NCI-H82 (cell line): ENCODE data around the gene PRF1.
"Not testable (repeated sequence)": the region's sequence is repeated elsewhere in the genome, so short reads cannot be mapped to it uniquely, and the experiment has no call there.

Experiments used
- DNase-seq: peaks from one replicate; lab custom pipeline; 2025; lab: John Stamatoyannopoulos, UW

Gene PRF1

DNA sequence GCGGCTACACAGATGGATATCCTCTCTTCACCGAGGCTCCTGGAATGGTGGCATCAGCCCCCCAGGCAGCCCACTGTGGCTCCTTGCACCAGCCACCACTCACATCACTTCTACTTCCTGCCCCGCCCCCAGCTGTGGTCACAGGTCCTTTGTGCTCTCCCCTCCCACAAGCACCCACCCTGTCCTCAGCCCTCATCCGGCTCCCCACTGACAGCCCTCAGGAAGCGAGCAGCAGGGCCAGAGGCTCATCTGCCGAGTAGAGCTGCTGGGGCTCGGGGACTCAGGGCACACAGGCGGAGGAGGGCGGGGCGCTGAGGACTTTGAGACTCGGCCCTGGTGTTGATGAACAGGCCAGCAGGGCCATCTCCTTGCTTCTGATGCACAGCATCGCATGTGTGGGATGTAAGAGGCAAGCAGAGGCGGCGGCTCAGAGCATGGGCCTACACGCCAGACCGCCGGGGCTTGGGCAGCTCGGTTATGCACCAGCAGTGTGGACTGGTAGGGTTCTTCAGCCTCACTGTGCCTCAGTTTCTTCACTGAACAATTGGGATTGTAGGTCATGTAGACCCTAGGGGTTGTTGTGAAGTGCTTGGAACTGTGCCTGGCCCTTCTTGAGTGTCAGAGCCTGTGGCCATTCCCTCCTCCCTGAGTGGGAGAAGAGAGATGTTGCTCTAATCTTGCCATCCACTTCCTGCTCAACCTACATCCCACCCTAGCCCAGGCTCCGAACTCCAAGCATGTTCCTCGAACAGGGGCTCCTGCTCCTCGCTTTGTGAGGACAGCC lies at the start of gene PRF1:
TSS of gene PRF1 (minus strand) at position 77 of the 784 bp plus-strand sequence. CDS start 1,839 bp downstream, outside the sequence.
- DNase-seq = no peak

DNA sequence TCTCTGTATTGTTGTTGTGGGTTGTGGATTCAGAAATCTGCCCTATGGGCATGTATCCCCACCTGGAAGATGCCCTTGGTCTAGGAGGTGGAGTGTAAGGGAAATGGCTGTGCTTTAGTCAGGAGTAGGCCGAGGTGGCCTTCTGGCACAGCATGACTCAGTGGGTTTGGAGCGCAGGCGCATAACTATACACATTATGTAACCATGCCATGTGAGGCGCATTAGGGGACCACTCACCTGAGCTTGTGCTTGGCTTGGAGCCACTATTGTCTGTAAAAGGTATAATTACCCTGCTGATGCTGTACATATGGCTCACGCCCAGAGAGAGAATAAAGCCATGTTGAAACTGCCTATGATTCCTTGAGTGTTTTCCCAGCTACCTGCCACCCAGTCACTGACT lies 49.1 kb upstream of the PRF1 start:
- peak; percentile 23 for DNase-seq

DNA sequence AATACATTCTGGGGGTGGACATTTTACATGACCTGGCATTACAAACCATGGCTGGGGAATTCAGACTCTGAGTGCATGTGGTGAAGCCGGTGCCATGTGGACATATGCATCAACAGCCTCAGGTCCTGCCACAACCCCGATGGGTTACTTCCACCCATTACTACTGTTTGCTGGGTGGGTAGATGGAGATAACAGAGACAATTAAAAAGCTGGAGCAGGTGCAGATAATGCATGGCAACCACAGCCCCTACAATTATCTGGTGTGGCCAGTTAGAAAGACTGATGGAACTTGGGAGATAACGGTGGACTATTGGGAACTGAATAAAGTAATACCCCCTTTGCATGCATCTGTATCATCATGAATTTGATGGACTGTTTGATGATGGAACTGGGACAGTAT lies 48.2 kb upstream of the PRF1 start:
- DNase-seq = no peak

DNA sequence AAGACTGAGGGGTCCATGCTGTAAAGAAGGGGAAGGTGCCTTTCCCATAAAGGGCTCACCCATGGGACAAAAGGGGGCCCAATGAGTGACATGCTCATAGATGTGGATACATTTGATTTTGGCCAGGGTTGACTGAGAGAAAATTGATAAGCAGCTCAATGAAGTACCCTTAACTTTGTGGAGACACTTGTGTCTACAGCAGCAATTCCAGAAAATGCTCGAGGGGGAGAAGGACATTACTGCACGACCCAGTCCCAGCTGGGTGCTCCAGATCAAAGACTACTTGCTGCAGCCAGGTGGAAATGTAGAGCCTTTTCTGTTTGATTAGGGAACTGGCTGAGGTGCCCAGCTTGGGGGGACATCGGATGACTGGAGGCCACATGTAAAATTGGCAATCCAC lies 47.6 kb upstream of the PRF1 start:
- DNase-seq = no peak

DNA sequence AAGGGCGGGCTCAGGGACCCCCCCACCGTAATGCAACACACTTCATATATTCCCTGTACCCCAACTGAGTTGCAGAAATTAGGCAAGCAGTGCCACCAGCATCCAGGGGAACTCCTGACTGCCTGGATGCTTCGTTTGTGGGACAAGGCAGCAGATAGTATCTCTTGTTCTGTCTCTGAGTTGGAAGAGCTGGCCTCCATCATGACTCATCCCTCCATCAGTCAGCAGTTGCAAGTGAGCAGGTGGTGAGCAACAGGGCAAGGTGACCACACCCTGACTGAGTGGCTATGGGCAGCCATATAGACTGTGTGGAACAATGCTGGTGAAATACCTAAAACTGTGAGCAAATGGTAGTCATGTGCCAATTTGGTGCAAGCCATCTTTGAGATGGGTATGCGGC lies 47.0 kb upstream of the PRF1 start:
- no peak for DNase-seq

DNA sequence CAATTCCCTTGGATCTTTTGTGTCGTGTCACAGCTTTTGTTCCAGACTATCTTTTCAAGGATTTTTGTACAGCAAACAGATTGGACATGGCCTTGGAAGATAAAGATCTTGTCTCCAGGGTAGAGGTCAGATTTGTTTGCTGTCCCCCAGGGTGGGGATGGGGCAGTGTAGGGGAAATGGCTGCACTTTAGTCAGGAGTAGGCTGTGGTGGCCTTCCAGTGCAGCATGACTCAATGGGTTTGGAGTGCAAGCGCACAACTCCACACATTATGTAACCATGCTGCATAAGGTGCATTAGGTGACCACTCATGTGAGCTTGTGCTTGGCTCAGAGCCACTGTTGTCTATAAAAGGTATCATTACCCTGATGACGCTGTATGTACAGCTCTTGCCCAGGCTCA lies 45.9 kb upstream of the PRF1 start:
- DNase-seq = peak; percentile 20

DNA sequence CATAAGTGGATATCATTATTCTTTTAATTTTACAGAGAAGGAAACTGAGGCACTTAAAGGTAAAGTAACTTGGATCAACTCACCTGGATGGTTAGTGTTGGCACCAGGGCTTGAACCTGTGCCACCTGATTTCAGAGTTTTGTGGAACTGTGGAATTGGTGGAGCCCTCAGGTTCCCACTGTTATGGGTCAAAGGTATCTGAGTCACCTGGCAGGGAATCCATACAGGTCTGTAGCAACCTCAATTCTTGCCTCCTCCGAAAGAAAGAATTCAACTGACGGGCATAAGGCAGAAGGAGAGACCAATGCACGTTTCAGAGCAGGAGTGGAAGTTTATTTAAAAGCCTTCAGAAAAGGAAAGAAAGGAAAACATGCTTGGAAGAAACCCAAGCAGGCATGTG lies 44.5 kb upstream of the PRF1 start:
- DNase-seq = no peak

DNA sequence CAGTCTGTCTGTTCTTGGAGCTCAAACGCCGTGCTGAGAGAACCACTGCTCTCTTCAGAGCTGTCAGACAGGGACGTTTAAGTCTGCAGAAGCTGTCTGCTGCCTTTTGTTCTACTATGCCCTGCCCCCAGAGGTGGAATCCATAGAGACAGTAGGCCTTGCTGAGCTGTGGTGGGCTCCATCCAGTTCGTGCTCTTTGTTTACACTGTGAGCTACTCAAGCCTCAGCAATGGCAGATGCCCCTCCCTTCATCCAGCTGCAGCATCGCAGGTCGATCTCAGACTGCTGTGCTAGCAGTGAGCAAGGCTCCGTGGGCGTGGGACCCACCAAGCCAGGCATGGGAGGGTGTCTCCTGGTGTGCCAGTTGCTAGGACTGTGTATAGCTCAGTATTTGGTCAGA lies 42.4 kb upstream of the PRF1 start:
- not testable (repeated sequence) for DNase-seq

DNA sequence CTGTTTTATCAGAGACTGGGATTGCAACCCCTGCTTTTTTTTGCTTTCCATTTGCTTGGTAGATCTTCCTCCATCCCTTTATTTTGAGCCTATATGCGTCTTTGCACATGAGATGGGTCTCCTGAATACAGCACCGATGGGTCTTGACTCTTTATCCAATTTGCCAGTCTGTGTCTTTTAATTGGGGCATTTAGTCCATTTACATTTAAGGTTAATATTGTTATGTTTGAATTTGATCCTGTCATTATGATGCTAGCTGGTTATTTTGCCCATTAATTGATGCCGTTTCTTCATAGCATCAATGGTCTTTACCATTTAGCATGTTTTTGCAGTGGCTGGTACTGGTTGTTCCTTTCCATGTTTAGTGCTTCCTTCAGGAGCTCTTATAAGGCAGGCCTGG lies 40.7 kb upstream of the PRF1 start:
- not testable (repeated sequence) for DNase-seq

DNA sequence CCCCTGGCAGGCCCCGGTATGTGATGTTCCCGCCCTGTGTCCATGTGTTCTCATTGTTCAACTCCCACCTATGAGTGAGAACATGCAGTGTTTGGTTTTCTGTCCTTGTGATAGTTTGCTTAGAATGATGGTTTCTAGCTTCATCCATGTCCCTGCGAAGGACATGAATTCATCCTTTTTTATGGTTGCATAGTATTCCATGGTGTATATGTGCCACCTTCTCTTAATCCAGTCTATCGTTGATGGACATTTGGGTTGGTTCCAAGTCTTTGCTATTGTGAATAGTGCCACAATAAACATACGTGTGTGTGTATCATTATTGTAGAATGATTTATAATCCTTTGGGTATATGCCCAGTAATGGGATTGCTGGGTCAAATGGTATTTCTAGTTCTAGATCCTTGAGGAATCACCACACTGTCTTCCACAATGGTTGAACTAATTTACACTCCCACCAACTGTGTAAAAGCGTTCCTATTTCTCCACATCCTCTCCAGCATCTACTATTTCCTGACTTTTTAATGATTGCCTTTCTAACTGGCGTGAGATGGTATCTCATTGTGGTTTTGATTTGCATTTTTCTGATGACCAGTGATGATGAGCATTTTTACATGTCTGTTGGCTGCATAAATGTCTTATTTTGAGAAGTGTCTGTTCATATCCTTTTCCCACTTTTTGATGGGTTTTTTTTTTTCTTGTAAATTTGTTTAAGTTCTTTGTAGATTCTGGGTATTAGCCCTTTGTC lies 37.3 kb upstream of the PRF1 start:
- not testable (repeated sequence) for DNase-seq

DNA sequence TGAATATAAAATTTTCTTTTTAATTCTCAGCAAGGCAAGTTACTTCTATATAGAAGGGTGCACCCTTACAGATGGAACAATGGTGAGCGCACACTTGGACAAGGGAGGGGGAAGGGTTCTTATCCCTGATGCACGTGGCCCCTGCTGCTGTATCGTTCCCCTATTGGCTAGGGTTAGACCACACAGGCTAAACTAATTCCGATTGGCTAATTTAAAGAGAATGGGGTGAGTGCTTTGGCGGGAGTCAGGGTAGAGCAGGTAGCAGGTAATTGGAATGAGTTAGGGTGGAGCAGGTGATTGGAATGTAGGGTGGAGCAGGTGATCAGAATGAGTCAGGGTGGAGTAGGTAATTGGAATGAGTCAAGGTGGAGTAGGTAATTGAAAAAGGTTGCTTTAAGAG lies 32.0 kb upstream of the PRF1 start:
- not testable (repeated sequence) for DNase-seq

DNA sequence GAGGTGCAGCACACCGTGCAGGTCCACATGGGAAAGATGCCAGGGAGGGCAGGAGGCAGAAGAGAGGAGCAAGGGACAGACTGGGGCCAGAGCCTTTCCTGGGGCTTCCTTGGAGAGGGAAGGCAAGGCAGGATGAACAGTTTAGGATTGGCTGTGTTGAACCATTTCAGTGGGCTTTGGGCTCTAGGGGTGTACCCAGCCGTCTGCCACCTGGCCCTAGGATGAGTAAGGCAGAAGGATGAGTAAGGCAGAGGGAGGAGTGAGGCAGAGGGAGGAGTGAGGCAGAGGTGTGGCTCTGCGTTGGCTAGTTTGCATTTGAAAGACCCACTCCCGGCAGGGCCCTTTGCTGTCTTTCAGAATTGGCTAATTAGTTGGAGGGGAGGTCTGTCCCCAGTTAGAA lies 31.5 kb upstream of the PRF1 start:
- DNase-seq = no peak

DNA sequence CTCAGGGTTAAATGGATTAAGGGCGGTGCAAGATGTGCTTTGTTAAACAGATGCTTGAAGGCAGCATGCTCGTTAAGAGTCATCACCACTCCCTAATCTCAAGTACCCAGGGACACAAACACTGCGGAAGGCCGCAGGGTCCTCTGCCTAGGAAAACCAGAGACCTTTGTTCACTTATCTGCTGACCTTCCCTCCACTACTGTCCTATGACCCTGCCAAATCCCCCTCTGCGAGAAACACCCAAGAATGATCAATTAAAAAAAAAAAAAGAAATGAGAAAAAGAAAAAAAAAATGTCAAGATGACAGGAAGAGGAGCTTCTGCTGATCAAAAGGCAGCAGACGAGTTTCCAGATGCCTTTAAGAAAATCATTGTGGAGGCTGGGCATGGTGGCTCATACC lies 29.2 kb upstream of the PRF1 start:
- DNase-seq = not testable (repeated sequence)

DNA sequence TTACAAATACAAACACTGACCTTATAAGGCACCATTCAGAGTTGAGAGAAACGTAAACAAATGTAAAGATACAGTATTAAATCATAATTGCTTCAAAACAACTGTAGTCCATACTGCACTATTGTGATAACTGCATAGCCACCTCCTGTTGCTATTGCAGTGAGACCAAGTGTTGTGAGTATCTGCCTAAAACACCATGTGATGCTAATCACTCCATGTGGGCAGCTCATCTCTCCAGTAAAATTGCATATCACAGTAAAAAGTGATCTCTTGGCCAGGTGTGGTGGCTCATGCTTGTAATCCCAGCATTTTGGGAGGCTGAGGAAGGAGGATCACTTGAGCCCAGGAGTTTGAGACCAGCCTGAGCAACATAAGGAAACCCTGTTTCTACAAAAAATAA lies 26.8 kb upstream of the PRF1 start:
- DNase-seq = no peak

DNA sequence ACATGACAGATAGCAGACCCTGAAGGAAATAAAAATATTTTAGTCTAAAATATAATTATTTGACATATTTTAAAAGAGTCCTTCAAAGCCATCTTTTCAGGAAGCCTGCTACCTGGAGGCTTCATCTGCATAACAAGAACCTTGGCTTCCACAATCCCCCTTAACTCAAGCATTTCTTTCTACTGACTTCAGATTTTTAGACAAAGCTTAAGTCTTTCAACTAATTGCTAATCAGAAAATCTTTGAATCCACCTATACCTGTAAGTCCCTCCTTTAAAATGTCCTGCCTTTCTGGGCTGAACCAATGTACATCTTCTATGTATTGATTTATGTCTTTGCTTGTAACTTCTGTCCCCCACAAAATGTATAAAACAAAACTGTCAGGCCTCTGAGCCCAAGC lies 23.5 kb upstream of the PRF1 start:
- DNase-seq = no peak

DNA sequence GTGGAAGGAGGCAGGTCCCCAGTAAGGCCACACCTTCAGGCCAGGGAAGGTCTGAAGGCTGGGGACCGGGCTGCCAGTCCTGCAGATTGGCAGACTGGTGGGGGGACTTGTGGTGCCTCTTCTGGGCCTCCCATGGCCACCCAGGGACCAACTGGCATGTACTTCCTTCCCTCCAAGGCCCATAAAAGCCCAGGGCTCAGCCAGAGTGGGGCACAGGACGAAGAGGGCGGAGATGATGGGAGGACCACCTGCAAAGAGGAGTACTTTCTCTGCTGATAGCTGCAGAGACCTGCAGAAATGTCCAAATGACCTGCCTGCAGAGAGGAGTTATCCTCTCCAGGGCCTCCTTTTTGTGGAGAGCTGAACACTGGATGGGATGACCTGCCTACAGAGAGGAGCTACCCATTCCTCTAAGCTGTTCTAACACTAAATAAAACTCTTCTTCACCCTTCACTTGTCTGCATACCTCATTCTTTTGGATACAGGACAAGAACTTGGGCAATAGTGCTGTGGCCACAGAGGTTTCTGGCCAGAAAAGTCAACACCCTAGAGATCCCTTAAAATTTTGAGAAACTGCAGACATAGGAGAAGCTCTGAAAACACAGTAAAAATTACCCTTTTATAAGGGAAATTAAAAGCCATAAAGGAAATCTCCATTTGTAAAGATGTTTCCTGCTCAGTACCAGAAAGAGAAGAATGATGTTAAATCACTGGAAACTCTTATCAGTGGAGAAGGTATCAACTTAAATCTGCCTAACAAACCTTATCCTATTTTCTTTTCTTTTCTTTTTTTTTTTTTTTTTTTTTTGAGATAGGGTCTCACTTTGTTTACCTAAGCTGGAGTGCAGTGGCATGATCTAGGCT lies 20.7 kb upstream of the PRF1 start:
- DNase-seq = no peak

DNA sequence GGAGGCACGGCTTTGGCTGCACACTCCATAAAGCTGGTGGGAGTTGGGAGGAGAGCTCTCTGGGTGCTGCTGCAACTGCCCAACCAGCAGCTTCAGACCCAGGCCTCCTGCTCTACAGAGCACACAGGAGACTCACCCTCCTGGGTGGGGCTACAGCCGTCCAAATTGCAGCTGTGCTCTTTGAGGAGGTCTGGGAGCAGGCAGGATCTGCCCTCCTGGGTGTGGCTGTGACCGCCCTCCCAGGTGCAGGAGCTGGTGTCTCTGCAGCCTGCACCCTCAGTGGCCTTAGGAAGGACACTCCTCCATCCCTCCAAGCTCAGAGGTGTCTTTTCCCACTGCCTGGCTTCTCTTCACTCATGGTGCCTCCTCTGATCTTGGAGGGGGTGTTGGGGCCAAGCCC lies 20.0 kb upstream of the PRF1 start:
- no peak for DNase-seq

DNA sequence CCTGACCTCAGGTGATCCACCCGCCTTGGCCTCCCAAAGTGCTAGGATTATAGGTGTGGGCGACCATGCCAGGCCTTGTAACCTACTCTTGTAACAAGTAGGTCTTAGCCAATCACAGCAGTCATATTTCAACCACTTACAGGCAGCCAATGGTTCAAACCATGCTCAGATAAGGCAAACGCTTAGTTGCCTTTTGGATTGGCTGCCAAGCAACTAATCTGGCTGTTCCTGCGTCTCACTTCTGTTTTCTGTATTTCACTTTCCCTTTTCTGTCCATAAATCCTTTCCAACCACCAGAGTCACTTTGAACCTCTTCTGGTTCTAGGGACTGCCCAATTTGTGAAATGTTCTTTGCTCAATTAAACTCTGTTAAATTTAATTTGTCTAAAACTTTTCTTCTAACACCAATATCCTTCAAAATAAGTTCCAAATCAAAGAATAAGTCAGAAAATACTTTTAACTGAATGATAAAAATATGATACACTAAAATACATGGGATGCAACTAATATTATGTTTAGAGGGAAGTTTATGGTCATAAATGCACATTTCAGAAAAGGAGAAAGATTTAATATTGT lies 19.1 kb upstream of the PRF1 start:
- DNase-seq = no peak

DNA sequence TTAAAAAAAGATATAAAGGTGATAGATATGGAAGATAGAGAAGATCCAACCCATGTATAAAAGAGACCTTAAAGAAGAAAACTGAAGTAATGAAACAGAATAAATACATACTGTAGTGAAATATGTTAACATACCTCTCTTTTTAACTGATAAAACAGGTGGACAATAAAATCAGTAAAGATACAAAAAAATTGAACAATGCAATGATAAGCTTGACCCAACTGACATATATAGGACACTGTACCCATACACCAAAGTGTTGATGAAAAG lies 17.4 kb upstream of the PRF1 start:
- DNase-seq = no peak

DNA sequence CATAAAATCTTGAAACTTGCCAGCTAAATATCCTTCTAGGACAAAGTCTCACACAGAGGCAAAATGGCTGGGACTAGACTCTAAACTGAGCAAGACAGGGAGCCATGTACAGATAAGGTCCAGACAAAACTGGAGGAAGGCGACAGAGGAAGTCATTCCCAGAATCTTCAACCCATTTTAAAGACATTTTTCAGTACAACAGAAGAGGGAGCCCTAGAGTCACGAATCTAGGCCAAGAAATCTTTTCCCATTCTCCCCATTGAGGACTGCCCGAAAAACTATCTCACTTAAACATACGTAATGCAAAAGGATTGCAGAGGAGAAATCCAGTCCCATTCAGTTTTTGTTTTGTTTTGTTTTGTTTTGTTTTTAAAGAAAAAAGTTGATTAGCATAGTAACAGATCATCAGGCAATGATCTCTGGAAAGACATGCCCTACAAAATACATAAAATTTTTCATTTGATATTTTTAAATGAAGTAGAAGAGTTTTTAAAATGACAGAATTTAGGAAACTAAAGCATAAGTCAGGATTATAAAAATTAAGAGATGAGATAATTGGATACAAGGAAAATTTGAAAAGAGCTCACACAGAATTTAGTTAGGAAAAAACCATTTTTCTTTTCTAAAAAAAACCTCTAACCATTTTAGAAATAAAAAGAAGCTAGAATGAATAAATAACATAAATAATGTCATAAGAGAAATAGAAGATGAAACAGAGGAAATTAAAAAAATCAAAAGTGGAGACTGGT lies 16.9 kb upstream of the PRF1 start:
- peak; percentile 51 for DNase-seq

DNA sequence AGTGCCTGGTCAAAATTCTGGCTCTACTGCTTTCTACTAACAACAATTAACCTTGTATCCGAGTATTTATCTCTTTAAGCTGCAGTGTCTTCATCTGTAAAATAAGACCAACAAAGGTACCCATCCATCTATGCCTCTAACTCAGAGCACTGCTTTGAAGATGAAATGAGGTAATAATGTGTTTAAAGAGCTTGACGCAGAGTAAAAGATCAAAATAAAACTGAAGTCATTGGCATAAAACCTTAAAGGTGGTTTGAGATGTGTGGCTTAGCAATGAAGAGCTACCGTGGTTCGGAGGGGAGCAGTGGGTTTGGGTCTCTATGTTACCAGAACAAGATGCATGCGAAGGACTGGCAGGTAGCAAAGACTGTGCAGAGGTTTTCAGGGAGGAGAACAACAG lies 16.1 kb upstream of the PRF1 start:
- DNase-seq = no peak
